Activated CD8-positive, alpha-beta memory T cell treated with anti-CD3 and anti-CD28 coated beads, Interleukin-2, amount 50 U/mL, for 48 hours (primary cell): ENCODE results near the gene SAMMSON.

ENCODE experiments used
- DNase-seq: peaks from one replicate; pipeline ENCODE4 v3.0.0-alpha.2; 2020

The SAMMSON gene

DNA sequence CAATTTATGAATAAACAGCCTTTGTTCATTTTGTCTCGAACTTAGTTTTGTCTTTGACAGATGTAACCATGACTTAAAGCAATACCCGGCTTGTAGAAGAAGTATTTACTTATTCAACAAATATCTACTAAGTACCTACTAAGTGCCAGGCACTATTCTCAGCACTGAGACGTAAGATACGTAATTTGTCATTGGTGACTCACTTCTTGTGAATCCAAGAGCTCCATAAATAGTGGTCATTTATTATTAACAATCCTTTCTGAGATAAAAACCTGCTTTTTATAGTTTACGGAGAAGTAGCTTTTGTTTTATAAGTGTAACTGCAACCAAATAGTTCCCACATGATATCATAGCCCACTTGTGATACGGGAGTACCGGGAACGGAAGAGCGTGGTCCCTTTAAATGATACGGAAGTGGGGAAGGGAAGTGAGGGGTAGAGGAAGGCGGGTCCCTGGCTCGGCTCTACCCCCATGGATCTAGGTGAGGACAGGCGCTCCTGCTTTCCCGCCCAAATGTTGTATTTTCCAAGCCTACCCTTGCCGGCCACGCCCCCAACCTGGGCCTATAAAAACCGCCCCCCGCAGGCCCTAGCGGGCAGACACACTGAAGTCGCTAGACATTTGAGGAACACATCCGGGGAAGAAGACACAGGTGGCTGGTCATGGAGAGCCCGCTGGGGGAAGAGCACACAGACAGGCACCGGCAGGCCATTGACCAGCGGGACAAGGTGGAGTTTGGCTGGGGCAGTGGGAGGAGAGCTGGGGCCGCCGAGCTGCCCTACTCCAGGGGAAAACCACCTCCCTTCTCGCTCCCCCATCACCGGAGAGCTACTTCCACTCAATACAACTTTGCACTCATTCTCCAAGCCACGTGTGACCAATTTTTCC, at the start of gene SAMMSON:
Gene SAMMSON, plus strand, starts transcription at position 594 of the 888 bp plus-strand sequence.
- no peak for DNase-seq

- DNase-seq: no peak
These were observed 47.9 kb upstream of the SAMMSON start for GRCh38 chr3:69951616-69952015.

DNA sequence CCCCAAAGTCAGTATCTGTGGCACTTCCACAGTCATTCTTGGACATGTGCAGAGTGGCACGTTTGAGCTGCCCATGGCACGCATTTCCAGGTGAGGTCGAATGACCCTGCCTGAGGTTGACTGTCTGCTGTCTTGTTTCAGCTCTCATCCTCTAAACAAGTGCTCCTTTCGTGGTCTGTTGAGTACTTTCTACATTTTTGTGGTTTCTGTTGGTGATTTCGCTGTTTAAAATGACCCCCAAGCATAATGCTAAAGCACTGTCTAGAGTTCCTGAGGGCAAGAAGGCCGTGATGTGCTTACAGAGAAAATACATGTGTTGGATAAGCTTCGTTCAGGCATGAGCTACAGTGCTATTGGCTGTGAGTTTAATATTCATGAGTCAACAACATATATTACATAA, 40.0 kb upstream of the SAMMSON start:
- no peak for DNase-seq

DNA sequence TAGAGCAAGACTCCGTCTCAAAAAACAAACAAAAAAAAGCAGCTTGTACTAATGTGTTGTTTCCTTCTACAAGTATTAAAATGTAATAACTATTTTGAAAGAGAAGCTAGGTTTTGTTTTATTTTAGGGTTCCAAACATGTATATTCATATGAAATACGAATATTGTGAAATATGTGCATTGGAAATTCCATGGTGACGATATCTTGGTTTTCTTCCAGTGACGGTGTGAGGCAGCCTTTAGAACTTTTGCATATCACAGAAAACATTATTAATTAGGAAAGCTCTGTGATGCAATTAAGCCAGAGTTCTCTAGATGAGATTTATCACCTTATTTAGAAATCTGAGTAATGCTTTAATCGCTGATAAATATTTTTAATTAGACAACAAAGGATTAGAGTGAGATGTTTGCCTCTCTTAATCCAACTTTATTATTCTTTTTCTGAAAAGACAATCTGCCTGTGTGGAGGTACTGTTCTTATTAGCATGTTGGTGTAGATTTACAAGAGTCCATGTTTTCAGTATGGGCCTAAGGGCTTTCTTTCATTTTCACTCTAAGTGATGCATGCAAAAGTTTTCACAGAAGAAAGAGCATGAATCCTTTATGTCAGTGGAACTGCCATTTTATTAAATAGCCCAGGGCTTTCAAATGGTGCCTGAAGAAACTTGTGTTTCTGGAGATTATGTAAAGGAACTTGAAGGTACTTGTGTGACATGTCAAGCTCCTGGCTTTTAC, 37.7 kb upstream of the SAMMSON start:
- no peak for DNase-seq

- no peak for DNase-seq
These were observed 35.9 kb upstream of the SAMMSON start for GRCh38 chr3:69963643-69964042.

DNA sequence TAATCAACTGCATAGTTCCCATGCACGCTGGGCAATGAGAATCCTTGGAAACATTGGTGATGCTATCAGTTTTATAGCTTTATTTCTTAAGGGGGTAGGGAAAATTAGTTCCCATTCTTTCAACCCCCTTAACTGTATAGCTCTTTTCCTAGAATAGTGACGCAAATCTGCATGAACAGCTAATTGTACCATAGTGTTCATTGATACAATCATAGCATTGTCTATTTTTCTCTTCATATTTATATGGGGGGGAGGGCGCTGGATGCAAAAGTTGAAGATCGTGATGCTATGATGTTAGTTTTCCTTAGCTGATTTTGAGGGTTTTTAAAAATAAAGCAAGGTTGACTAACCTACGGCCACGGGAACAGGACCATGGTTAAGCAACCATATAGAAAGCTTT, 32.4 kb upstream of the SAMMSON start:
- DNase-seq: no peak

- DNase-seq: no peak
These were observed 28.7 kb upstream of the SAMMSON start for GRCh38 chr3:69970827-69971226.

DNA sequence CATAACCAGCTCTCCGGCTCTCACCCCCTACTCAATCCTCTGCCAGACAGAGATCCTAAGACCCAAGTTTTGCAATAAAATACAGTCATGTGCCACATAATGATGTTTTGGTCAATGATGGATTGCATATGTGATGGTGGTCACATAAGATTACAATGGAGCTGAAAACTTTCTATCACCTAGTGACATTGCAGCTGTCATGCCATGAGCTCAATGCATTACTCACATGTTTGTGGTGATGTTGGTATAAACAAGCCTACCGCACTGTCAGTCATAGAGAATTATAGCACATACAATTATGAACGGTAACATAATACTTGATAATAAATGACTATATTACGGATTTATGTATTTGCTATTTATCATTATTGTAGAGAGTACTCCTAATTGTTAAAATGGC, 26.9 kb upstream of the SAMMSON start:
- DNase-seq: no peak

DNA sequence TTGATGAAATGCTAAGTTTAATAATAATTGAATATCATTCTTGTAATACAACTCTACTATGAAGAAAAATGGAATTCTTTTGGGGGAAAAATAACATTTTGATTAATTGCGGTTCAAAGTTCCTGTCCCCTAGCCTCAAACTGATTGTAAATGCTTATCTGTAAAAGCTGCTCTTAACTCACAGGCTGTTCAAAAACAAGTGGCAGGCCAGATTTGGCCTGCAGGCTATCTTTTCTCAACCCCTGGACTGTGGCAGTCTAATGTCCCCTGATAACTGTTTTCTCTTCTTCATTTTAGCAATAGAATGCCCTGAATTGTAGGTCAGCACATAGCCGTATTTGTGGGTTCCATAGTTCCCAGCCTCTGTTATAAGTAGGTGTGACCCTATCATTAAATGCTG, 23.5 kb upstream of the SAMMSON start:
- DNase-seq: no peak

GRCh38 chr3:69983546-69984265, 15.8 kb upstream of the SAMMSON start:
- no peak for DNase-seq

DNA sequence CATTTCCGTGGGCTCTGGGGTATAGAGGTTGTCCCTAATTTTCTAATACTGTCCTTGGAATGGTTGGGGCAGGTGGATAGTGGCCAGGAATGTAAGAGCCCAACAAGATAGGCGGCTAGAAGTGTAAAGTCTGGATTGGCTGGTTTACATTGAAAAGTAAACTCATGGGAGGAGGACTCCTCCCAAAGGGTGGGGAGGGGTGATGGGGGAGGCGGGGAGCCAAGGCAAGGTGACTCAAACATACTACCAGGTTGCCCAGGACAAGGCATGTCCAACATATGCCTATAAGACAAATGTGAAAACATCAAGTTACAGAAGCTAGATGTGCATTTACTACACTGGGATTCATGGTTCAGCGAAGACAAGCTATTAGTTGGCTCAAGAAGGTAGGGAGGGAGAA, 14.3 kb upstream of the SAMMSON start:
- DNase-seq: no peak

- no peak for DNase-seq
These were observed 13.1 kb upstream of the SAMMSON start for GRCh38 chr3:69986419-69986818.

DNA sequence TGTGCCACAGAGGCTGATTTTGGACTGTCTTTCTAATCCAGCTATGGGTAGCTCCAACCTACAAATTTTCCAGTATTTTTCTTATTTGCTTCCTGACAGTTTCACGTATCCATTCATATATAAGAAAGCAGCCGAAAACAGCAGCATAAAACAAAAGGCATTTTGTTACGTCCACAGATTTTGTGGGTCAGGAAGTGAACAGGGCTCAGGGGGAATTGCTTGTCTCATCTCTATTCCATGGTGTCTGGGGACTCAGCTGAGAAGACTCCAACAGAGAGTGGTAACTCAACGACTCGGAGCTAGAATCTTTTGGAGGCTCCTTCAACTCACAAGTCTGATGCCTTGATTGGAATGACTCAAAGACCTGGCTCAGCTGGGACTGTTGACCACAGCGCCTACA, 11.7 kb upstream of the SAMMSON start:
- DNase-seq: no peak

- DNase-seq: no peak
These were observed 5.8 kb upstream of the SAMMSON start for GRCh38 chr3:69993757-69994156.

DNA sequence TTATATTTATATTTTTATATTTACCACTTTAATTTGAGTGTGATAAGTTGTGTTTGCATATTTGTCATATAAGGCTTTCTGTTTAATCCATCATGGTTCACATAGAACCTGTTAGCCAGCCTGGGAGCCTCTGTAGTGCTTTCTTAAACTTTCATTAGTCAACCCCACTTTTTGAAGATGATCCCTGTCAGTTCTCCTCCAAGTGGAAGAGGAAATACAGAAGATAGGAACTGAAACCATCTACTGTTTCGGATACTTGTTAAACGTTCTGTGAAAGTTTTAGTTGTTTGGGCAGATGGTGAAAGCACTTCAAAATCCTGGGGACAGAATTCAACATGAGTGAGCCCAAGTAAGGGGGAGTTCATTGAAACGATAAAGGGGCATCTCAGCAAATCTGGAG, 4.6 kb upstream of the SAMMSON start:
- no peak for DNase-seq

GRCh38 chr3:69997631-69998307, 1.8 kb upstream of the SAMMSON start:
- DNase-seq: no peak

DNA sequence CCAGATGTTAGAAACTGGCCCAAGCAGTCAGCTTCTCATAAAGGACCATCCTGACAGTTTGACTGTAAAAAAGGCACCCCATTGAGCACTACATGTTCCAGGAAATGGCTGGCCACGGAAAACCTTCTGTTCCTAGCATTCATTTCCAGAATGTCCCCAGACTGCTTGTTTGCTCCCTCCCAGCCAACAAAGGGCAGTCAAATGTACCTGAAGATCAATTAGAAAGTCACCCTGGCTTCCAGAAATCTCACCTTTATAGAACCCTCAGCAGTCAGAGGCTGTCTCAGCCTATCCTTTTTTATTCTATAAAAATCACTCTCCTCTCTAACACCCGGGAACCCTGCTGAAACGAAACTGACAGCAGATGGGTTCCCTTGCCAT, 784 bp upstream of the SAMMSON start:
- DNase-seq: no peak

DNA sequence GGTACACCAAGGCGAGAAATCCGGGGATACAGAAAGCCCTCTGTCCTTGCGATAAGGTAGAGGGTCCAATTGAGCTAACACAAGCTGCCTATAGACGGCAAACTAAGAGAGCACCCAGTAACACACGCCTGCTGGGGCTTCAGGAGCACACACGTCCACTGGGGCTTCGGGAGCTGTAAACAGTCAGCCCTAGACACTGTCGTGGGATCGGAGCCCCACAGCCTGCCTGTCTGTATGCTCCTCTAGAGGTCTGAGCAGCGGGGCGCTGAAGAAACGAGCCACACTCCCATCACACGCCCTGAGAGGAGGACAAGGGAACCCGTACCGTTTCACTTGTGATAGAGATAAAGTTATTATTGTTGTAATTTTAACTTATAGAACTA, 486 bp downstream of the SAMMSON start:
- DNase-seq: no peak

GRCh38 chr3:70000563-70001081, 1.1 kb downstream of the SAMMSON start:
- no peak for DNase-seq

DNA sequence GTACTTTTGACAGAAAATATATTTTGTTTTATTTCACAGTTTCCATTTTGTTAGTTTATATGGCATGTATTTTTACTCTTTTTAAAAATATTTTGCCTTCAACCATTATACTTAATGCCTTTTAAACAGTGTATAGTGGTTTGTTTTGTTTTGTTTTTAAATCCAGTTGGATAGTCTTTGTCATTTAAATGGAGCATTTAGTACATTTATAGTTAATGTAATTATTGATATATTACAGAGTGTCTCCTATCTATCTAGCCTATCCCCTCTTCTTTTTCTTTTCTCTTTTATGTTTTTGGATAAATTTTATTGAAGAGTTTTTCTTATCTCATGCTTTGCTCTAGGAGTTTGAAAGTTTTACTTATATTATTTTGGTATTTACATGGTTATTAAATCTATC, 3.6 kb downstream of the SAMMSON start:
- DNase-seq: no peak

- DNase-seq: no peak
These were observed 6.6 kb downstream of the SAMMSON start for GRCh38 chr3:70006089-70006488.

DNA sequence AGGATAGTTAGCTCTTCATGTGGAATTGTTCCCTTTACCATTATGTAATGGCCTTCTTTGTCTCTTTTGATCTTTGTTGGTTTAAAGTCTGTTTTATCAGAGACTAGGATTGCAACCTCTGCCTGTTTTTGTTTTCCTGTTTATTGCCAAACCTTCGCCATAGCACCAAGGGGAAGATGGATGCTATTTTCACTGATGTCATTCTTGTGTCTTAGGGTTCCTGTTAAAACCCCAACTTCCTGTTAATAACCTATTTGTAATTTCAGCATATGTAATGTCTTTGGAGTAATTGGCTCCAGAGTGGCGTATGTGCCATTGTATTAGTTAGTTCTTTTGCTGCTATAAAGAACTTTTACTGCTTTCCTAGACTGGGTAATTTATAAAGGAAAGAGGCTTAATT, 10.8 kb downstream of the SAMMSON start:
- no peak for DNase-seq

- no peak for DNase-seq
These were observed 12.0 kb downstream of the SAMMSON start for GRCh38 chr3:70011582-70011981.
